RWPE2 (cell line): ENCODE data around the gene CCDC201.
"Not testable (repeated sequence)": the region's sequence is repeated elsewhere in the genome, so short reads cannot be mapped to it uniquely, and the experiment has no call there.

ENCODE experiments used
- ATAC-seq: fragments of 200-7000 bp; cut with Tn5 transposase; 3 replicates; pipeline ENCODE4 v1.9.1; 2021; ENCODE audit warnings: low read depth
- DNase-seq: peaks from one replicate; pipeline ENCODE4 v3.0.0-alpha.2; 2020; ENCODE audit warnings: low spot score
- H3K27ac ChIP-seq: fragments of 450-650 bp; 2 replicates; pipeline ENCODE4 v1.5.1; 2017; ENCODE audit warnings: mild to moderate bottlenecking; ENCODE audit not compliant: poor library complexity, severe bottlenecking
- H3K27me3 ChIP-seq: fragments of 250-450 bp; sonication (Bioruptor Pico); 2 replicates; pipeline ENCODE4 v1.5.1; 2021; ENCODE audit warnings: mild to moderate bottlenecking, moderate library complexity; ENCODE audit not compliant: insufficient read depth, poor library complexity, severe bottlenecking
- H3K36me3 ChIP-seq: fragments of 250-450 bp; sonication (Bioruptor Pico); 2 replicates; pipeline ENCODE4 v1.5.1; 2020; ENCODE audit warnings: low read depth, mild to moderate bottlenecking, moderate library complexity
- H3K4me1 ChIP-seq: fragments of 250-450 bp; sonication (Bioruptor Pico); 2 replicates; pipeline ENCODE4 v1.5.1; 2021; ENCODE audit warnings: mild to moderate bottlenecking, moderate library complexity; ENCODE audit not compliant: insufficient read depth, poor library complexity, severe bottlenecking
- H3K4me3 ChIP-seq: fragments of 250-450 bp; sonication (Bioruptor Pico); 2 replicates; pipeline ENCODE4 v1.5.1; 2021; ENCODE audit warnings: mild to moderate bottlenecking, moderate library complexity; ENCODE audit not compliant: severe bottlenecking
- H3K9me3 ChIP-seq: fragments of 250-450 bp; sonication (Bioruptor Pico); 2 replicates; pipeline ENCODE4 v1.5.1; 2021; ENCODE audit warnings: mild to moderate bottlenecking, moderate library complexity; ENCODE audit not compliant: severe bottlenecking

Gene CCDC201

GRCh38 chr7:45829846-45830245 lies 43.0 kb downstream of the CCDC201 start:
- ATAC-seq, result not testable (repeated sequence)

GRCh38 chr7:45827731-45828130 lies 45.2 kb downstream of the CCDC201 start:
- H3K27ac ChIP-seq, H3K4me3 ChIP-seq, H3K9me3 ChIP-seq, H3K4me1 ChIP-seq, H3K36me3 ChIP-seq, DNase-seq, H3K27me3 ChIP-seq, ATAC-seq: not testable (repeated sequence)

More at GRCh38 chr7:45829846-45830245, 43.0 kb downstream of the CCDC201 start:
- H3K36me3 ChIP-seq, H3K9me3 ChIP-seq, H3K4me3 ChIP-seq, DNase-seq, H3K27me3 ChIP-seq, H3K27ac ChIP-seq, H3K4me1 ChIP-seq: not testable (repeated sequence)

GRCh38 chr7:45826550-45826949 lies 46.3 kb downstream of the CCDC201 start:
- H3K36me3 ChIP-seq, ATAC-seq, H3K27me3 ChIP-seq, H3K27ac ChIP-seq, H3K4me3 ChIP-seq, DNase-seq, H3K4me1 ChIP-seq, H3K9me3 ChIP-seq: not testable (repeated sequence)

- ATAC-seq, H3K27me3 ChIP-seq, DNase-seq, H3K27ac ChIP-seq, H3K9me3 ChIP-seq, H3K4me3 ChIP-seq, H3K4me1 ChIP-seq, H3K36me3 ChIP-seq: not testable (repeated sequence)
Observed at GRCh38 chr7:45818763-45819162, 54.1 kb downstream of the CCDC201 start.

GRCh38 chr7:45817913-45818312 lies 55.0 kb downstream of the CCDC201 start:
- ATAC-seq, H3K4me1 ChIP-seq, H3K36me3 ChIP-seq: not testable (repeated sequence)

GRCh38 chr7:45817016-45817415 lies 55.9 kb downstream of the CCDC201 start:
- H3K9me3 ChIP-seq, H3K27me3 ChIP-seq, H3K4me3 ChIP-seq, DNase-seq, ATAC-seq, H3K4me1 ChIP-seq, H3K27ac ChIP-seq, H3K36me3 ChIP-seq: not testable (repeated sequence)

More at GRCh38 chr7:45817913-45818312, 55.0 kb downstream of the CCDC201 start:
- H3K4me3 ChIP-seq, DNase-seq, H3K9me3 ChIP-seq, H3K27me3 ChIP-seq, H3K27ac ChIP-seq: not testable (repeated sequence)

- H3K4me3 ChIP-seq, H3K27me3 ChIP-seq, H3K4me1 ChIP-seq, ATAC-seq, H3K27ac ChIP-seq, H3K9me3 ChIP-seq, DNase-seq, H3K36me3 ChIP-seq: not testable (repeated sequence)
Observed at GRCh38 chr7:45814216-45815118, 58.4 kb downstream of the CCDC201 start.

- not testable (repeated sequence) for H3K9me3 ChIP-seq, H3K4me3 ChIP-seq, H3K36me3 ChIP-seq, H3K4me1 ChIP-seq, DNase-seq, H3K27me3 ChIP-seq, H3K27ac ChIP-seq, ATAC-seq
Observed at GRCh38 chr7:45813771-45814170, 59.1 kb downstream of the CCDC201 start.
